B cell (primary cell): ENCODE data around the gene PUM2. TPM values are rescaled to one million over a fixed set of nuclear protein-coding genes. Genes with fewer than 3 reads are reported as not detected.
"Not testable (repeated sequence)": the region's sequence is repeated elsewhere in the genome, so short reads cannot be mapped to it uniquely, and the experiment has no call there.

Source experiments
- ATAC-seq: fragments of 200-7000 bp; cut with Tn5 transposase; one replicate; pipeline ENCODE4 v1.10.0; 2021; ENCODE audit warnings: low read depth, mild to moderate bottlenecking, moderate number of reproducible peaks, moderate library complexity
- CTCF ChIA-PET: fragments of 350-600 bp; sonication (Branson Sonifier 250); formaldehyde crosslinking; loops from one replicate; lab custom pipeline; 2021; ENCODE audit warnings: antibody characterized with exemption, inconsistent platforms; lab: Charles Lee
- POLR2A ChIA-PET: fragments of 350-600 bp; sonication (Branson Sonifier 250); formaldehyde crosslinking; loops from one replicate; lab custom pipeline; 2021; ENCODE audit warnings: antibody characterized with exemption; lab: Charles Lee
- DNase-seq: peaks from one replicate; pipeline ENCODE4 v3.0.0; 2013
- H2AFZ ChIP-seq: 2 replicates; pipeline ENCODE4 v1.6.1; 2012; ENCODE audit warnings: mild to moderate bottlenecking, low read depth, low read length; ENCODE audit not compliant: insufficient read depth, poor library complexity, severe bottlenecking
- H3K27ac ChIP-seq, 2 donors: 1 replicate in 1 of 2; 2 replicates in 1 of 2; pipeline ENCODE4 v1.5.1; 2012 to 2013; ENCODE audit warnings: low read length in 2 of 2, mild to moderate bottlenecking in 2 of 2, moderate library complexity in 1 of 2
- H3K27me3 ChIP-seq, 4 experiments: fragments of 200-600 bp in 1 of 4; sonication (generic) in 1 of 4; replicated peaks in 1 of 4; 1 replicate in 2 of 4; 2 replicates in 2 of 4; pipeline versions ENCODE4 v1.6.1 to v1.7.0; 2013 to 2016; ENCODE audit warnings: low read length in 3 of 4, mild to moderate bottlenecking in 2 of 4, mixed read lengths in 1 of 4, moderate library complexity in 1 of 4; ENCODE audit not compliant: insufficient read depth in 4 of 4, control insufficient read depth in 3 of 4; ENCODE audit errors: control extremely low read depth in 1 of 4
- H3K36me3 ChIP-seq, 2 experiments: replicated peaks in 1 of 2; 1 replicate in 1 of 2; 2 replicates in 1 of 2; pipeline versions ENCODE4 v1.6.1 to v1.7.1; 2013; ENCODE audit warnings: low read length in 1 of 2; ENCODE audit not compliant: insufficient read depth in 2 of 2, control insufficient read depth in 1 of 2; ENCODE audit errors: control extremely low read depth in 1 of 2, extremely low read depth in 1 of 2
- H3K4me1 ChIP-seq, 2 donors: fragments of 200-600 bp in 1 of 2; sonication (generic) in 1 of 2; 1 replicate in 1 of 2; 2 replicates in 1 of 2; pipeline versions ENCODE4 v1.5.1 to v1.6.1; 2013 to 2017; ENCODE audit warnings: low read length in 2 of 2; ENCODE audit not compliant: control insufficient read depth in 2 of 2, insufficient read depth in 2 of 2
- H3K4me2 ChIP-seq: replicated peaks from 2 replicates; pipeline ENCODE3; 2012; ENCODE audit warnings: mild to moderate bottlenecking, low read depth, low read length; ENCODE audit not compliant: poor library complexity, severe bottlenecking
- H3K4me3 ChIP-seq, 5 experiments: fragments of 200-600 bp in 1 of 5; sonication (generic) in 1 of 5; 1 replicate in 3 of 5; 2 replicates in 2 of 5; pipeline versions ENCODE4 v1.5.1 to v1.7.0; 2011 to 2016; ENCODE audit warnings: low read length in 4 of 5, mild to moderate bottlenecking in 4 of 5, low read depth in 2 of 5, control low read depth in 1 of 5, moderate library complexity in 1 of 5; ENCODE audit not compliant: insufficient read depth in 1 of 5; ENCODE audit errors: control extremely low read depth in 1 of 5, extremely low read depth in 1 of 5
- H3K79me2 ChIP-seq: fragments of 200-600 bp; sonication (generic); one replicate; pipeline ENCODE4 v1.6.0; 2016; ENCODE audit warnings: low read length; ENCODE audit not compliant: control insufficient read depth, insufficient read depth
- H3K9ac ChIP-seq: fragments of 200-600 bp; sonication (generic); 2 replicates; pipeline ENCODE4 v1.6.1; 2017; ENCODE audit warnings: mild to moderate bottlenecking, low read length, moderate library complexity
- H3K9me3 ChIP-seq, 3 donors: one replicate each; pipeline versions ENCODE4 v1.6.1 to v1.7.1; 2013; ENCODE audit warnings: low read length in 2 of 3; ENCODE audit not compliant: control insufficient read depth in 2 of 3, insufficient read depth in 1 of 3; ENCODE audit errors: control extremely low read depth in 1 of 3
- H4K20me1 ChIP-seq: 2 replicates; pipeline ENCODE4 v1.6.0; 2012; ENCODE audit warnings: mild to moderate bottlenecking, low read length; ENCODE audit not compliant: insufficient read depth, control insufficient read depth, poor library complexity, severe bottlenecking
- H3K27ac Mint-ChIP-seq: one replicate; pipeline ENCODE4 v1.8.0; 2021; ENCODE audit warnings: mixed read lengths
- H3K27me3 Mint-ChIP-seq: one replicate; pipeline ENCODE4 v1.8.0; 2021; ENCODE audit warnings: mixed read lengths
- H3K4me1 Mint-ChIP-seq: one replicate; pipeline ENCODE4 v1.8.0; 2021; ENCODE audit warnings: mixed read lengths
- H3K4me3 Mint-ChIP-seq: one replicate; pipeline ENCODE4 v1.8.0; 2021; ENCODE audit warnings: mixed read lengths
- H3K9me3 Mint-ChIP-seq: one replicate; pipeline ENCODE4 v1.8.0; 2022; ENCODE audit warnings: mixed read lengths; ENCODE audit not compliant: insufficient read depth
- CTCF ChIP-seq: fragments of 200-600 bp; IDR thresholded peaks from one replicate; pipeline ENCODE4 v1.8.0; 2022; ENCODE audit warnings: antibody characterized with exemption, mild to moderate bottlenecking
- EZH2 ChIP-seq: IDR thresholded peaks from 2 replicates; pipeline ENCODE4 v1.6.1; 2012; ENCODE audit warnings: borderline replicate concordance, low read depth, mild to moderate bottlenecking, moderate library complexity, low read length; ENCODE audit not compliant: insufficient read depth, poor library complexity, severe bottlenecking
- WGBS: methylation state at CpG from one replicate; pipeline ENCODE4 v1.1.5; 2013; ENCODE audit warnings: missing lambda C conversion rate; ENCODE audit not compliant: insufficient coverage; 5-methylcytosine and 5-hydroxymethylcytosine counted together
- intact Hi-C: fragments of 100-400 bp; cut with micrococcal nuclease; formaldehyde crosslinking; loops from one replicate; pipeline ENCODE4 v1.10.0; 2022
- polyA plus RNA-seq: library from polyadenylated mRNA; depleted of rRNA; stranded (reverse); fragments of >200 nt; gene quantifications from 2 replicates; pipeline ENCODE4 v1.2.3, GENCODE V29; 2012
- total RNA-seq, 2 donors: library from RNA; stranded (reverse); fragments of 120-200 nt in 1 of 2; gene quantifications; 1 replicate in 1 of 2; 2 replicates in 1 of 2; pipeline versions ENCODE4 v1.2.3 to v1.2.4, GENCODE V29; 2013 to 2022

The PUM2 gene
- total and polyA plus RNA-seq, 2 donors (not counting 1 experiment from before 2014, with no cell fraction given), result 21.1 to 151 TPM

GRCh38 chr2:20241973-20242726 is 108.5 kb downstream of the PUM2 start:
- H3K4me3 ChIP-seq, result peak overlapping the region in 2 of 5 experiments; percentile 2 to 15
- no peaks in the 10 kb centered on the region for H3K4me1 ChIP-seq
- peak overlapping the region; percentile 67 for H3K4me3 Mint-ChIP-seq
- WGBS, result 35% methylated on average over 37 of the region's 43 CpGs
- ChIA-PET POLR2A (no interaction called here), CTCF (interaction anchor here (1.6 kb wide), 1 partner anchor 21 kb away, joined by 3 read pairs; no protein-coding TSS in a partner anchor)
- peak overlapping the region; percentile 40 for H3K4me2 ChIP-seq
- H3K4me1 Mint-ChIP-seq, result peaks cover 6% of the 10 kb centered on the region
- H3K27me3 ChIP-seq, result peaks cover 0 to 5% (median 0%) of the 10 kb centered on the region in 4 experiments
- H3K9me3 Mint-ChIP-seq, result no peaks in the 10 kb centered on the region
- DNase-seq (peak; percentile 28), ATAC-seq (peak; percentile 33)
- H4K20me1 ChIP-seq, result no peaks in the 10 kb centered on the region
- H3K27me3 Mint-ChIP-seq, result peaks cover 14% of the 10 kb centered on the region
- intact Hi-C loops, result loop anchor here (5.0 kb wide), 1 partner anchor 400 kb away; no protein-coding TSS in a partner anchor
- no peak overlapping the region for H3K27ac ChIP-seq
- no peak overlapping the region for H3K9ac ChIP-seq
- H3K36me3 ChIP-seq, result peaks cover 0 to under 1% of the 10 kb centered on the region in 2 experiments
- TF ChIP-seq CTCF, result peak; percentile 50
- TF ChIP-seq EZH2, result no peak
- H2AFZ ChIP-seq, result no peak overlapping the region
- no peak overlapping the region for H3K27ac Mint-ChIP-seq
- peaks cover 0 to 2% (median 0%) of the 10 kb centered on the region in 3 donors for H3K9me3 ChIP-seq
- H3K79me2 ChIP-seq, result no peaks in the 10 kb centered on the region

- DNase-seq, H3K4me1 ChIP-seq, H3K4me1 Mint-ChIP-seq, H3K27ac Mint-ChIP-seq, H3K9me3 ChIP-seq, H4K20me1 ChIP-seq, H3K9ac ChIP-seq, H3K4me2 ChIP-seq, H3K4me3 Mint-ChIP-seq, ATAC-seq, H3K9me3 Mint-ChIP-seq, POLR2A ChIA-PET, H3K27ac ChIP-seq, H3K27me3 ChIP-seq, H3K4me3 ChIP-seq, H3K36me3 ChIP-seq, H2AFZ ChIP-seq, H3K79me2 ChIP-seq, CTCF ChIA-PET: not testable (repeated sequence)
- 100% methylated on average over 4 of the region's 6 CpGs for WGBS
- H3K27me3 Mint-ChIP-seq, result peaks cover 26% of the 10 kb centered on the region
- intact Hi-C loops, result loop anchor here (5.0 kb wide), 1 partner anchor 402 kb away; no protein-coding TSS in a partner anchor
Observed at GRCh38 chr2:20240291-20240690, 110.4 kb downstream of the PUM2 start.
